ENCODE data around the gene GRIK4.

The GRIK4 gene

DNA sequence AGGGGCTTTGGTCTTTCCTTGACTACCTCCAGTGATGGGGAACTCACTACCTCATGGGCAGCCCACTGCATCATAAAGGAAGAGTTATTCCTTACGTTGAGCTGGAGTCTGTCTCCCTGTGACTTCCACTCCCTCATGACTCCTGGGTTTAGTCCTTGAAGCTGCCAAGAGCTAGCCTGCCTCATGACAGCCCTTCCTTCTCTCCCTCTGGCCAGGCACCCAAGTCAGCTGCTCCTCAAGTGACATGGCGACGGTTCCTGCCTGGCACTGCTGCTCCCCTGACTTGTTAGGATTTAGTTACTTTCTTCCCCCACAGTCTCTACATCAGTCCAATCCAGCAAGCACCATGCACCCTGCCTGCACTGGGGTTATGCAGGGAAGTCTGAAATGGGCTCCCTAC lies 316.3 kb downstream of the GRIK4 start:
- H3K4me3 ChIP-seq (ENCODE audit: low read depth, low read length), result no peak overlapping the region
- no peak for DNase-seq (ENCODE audit: low read depth)
- no peak for TF ChIP-seq CTCF (IDR thresholded peaks at IDR 0.05; ENCODE audit: insufficient read depth, low read depth, low read length, missing control alignments)

DNA sequence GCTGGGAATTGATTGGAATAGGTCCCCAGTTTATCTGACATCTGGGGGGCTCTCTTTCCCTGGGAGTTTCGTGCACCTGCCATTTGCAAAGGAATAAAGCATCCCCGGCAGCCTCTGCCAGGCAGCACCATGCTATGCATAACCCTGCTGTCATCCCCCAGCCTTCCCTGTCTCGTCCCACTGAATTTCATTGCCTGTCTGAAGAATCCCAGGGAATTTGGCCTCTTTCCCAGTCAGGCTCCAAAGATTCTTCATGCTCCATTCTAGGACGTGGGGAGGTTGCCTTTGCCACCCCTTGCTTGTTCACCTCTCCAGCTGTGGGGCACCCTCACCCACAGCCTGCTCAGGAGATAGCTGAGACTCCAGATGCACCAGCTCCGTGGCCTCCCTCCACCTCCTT lies 317.3 kb downstream of the GRIK4 start:
- no peak for DNase-seq (ENCODE audit: low read depth)
- no peak overlapping the region for H3K4me3 ChIP-seq (ENCODE audit: low read depth, low read length)
- TF ChIP-seq CTCF (IDR thresholded peaks at IDR 0.05; ENCODE audit: insufficient read depth, low read depth, low read length, missing control alignments), result no peak

DNA sequence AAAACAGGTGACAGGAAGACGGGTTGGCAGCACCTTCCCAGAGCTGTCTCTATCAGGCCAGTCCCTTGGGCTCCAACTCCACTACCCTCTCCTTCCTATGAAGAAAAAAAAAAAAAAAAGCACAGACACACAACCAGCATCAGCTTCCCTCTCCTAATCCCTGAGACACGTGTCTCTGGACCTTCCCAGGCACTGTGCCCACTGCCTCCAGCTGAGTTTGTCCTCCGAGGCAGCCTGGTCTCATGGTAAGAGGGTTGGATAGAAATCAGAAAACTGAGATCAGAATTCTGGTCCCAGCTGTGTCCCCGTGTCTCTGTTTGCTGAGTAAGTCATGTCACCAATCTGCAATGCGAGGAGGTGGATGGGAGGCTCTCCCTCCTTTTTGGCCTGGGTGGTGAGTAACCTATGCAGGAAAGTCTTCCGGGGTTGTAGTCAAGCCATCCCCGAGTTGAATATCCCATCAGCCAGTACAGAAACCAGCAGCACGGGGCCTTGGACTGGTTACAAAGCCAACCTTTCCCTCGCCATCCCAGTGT lies 318.6 kb downstream of the GRIK4 start:
- TF ChIP-seq CTCF (IDR thresholded peaks at IDR 0.05; ENCODE audit: insufficient read depth, low read depth, low read length, missing control alignments), result no peak
- no peak overlapping the region for H3K4me3 ChIP-seq (ENCODE audit: low read depth, low read length)

GRCh38 chr11:120832481-120833238 lies 321.1 kb downstream of the GRIK4 start:
- H3K4me3 ChIP-seq (ENCODE audit: low read depth, low read length), result no peak overlapping the region

More for the DNA sequence above, 318.6 kb downstream of the GRIK4 start:
- no peak for DNase-seq (ENCODE audit: low read depth)

DNA sequence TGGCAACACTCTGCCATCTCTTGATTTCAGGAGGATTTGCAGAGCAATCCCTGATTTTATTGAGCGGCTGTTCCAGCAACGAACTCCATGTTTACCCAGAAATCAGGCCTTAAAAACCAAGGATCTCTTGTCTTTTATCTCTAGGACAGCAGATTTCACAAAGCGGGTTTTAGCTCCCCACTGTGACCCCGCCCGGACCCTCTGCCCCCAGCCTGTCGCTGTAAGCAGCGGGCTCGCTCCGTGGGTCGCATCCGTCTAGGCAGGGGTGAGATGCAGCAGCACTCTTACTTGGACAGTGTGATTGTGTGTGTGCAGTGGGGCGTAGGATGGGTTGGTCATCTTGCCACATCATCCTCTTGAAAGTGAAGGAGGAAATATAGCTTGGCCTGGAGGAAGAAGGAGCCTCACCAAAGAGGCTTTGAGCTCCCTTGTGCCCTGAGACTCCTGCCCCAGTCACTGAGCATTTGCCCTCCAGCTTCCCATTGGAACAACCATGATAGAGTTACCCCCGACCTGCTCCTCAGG lies 323.2 kb downstream of the GRIK4 start:
- H3K4me3 ChIP-seq (ENCODE audit: low read depth, low read length), result no peak overlapping the region
- no peak for TF ChIP-seq CTCF (IDR thresholded peaks at IDR 0.05; ENCODE audit: insufficient read depth, low read depth, low read length, missing control alignments)
- DNase-seq (ENCODE audit: low read depth), result no peak

More at GRCh38 chr11:120832481-120833238, 321.1 kb downstream of the GRIK4 start:
- DNase-seq (ENCODE audit: low read depth), result peak; percentile 19
- TF ChIP-seq CTCF (IDR thresholded peaks at IDR 0.05; ENCODE audit: insufficient read depth, low read depth, low read length, missing control alignments), result no peak

DNA sequence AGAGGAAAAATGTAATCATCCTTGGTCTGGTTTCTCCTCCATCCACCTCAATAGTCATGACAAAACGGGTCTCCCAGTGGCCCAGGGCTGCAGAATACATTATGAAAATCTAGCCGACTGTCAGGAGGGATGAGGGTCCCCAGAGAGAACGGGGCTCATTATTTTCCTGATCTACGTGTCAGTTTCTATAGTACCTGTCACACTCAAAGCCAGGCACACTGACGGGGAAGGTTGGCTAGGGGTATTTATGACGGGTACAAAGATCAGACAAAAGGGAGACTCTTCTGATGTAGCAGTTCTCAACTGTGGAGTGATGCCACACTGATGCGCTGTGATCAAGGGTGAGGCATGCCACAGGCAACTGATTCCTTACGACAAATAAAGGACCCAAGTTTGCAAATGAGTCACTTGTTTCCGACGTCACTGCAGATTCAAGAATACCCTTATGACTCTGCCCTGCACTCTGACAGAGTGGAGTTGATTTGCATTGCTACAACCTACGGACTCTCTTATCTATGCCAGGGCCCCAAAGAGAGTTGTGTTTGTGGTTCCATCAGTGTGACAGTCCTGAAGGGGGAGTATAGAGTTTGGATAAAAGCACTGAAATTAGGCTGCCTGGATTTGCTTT lies 324.2 kb downstream of the GRIK4 start:
- no peak overlapping the region for H3K4me3 ChIP-seq (ENCODE audit: low read depth, low read length)
- DNase-seq (ENCODE audit: low read depth), result peak; percentile 81
- TF ChIP-seq CTCF (IDR thresholded peaks at IDR 0.05; ENCODE audit: insufficient read depth, low read depth, low read length, missing control alignments), result no peak

Measured in GM12865 (cell line).